Fibroblast of skin of back (primary cell): Measurements from ENCODE around the gene ANO2. TPM values are rescaled to one million over a fixed set of nuclear protein-coding genes. Genes with fewer than 3 reads are reported as not detected.

Experiments
- DNase-seq: peaks from one replicate; pipeline ENCODE4 v3.0.0-alpha.2; 2013
- polyA plus RNA-seq, 2 experiments: library from polyadenylated mRNA; unstranded; fragments of 120-200 nt; gene quantifications; one replicate each; pipeline ENCODE4 v1.2.1, GENCODE V29; 2013; ENCODE audit not compliant: insufficient read length in 2 of 2

Gene ANO2
- polyA plus RNA-seq (2013, experiment 1 of 2; ENCODE audit: insufficient read length): 0.65 TPM
- 0.29 TPM for polyA plus RNA-seq (2013, experiment 2 of 2; ENCODE audit: insufficient read length)

GRCh38 chr12:5945071-5946008, at the start of gene ANO2:
TSS of gene ANO2 (minus strand) at chr12:5945259. CDS start at chr12:5945217, 42 bp downstream.
- DNase-seq: peak; percentile 37

- no peak for DNase-seq
These were observed 44.6 kb upstream of the ANO2 start for GRCh38 chr12:5989621-5990020.

DNA sequence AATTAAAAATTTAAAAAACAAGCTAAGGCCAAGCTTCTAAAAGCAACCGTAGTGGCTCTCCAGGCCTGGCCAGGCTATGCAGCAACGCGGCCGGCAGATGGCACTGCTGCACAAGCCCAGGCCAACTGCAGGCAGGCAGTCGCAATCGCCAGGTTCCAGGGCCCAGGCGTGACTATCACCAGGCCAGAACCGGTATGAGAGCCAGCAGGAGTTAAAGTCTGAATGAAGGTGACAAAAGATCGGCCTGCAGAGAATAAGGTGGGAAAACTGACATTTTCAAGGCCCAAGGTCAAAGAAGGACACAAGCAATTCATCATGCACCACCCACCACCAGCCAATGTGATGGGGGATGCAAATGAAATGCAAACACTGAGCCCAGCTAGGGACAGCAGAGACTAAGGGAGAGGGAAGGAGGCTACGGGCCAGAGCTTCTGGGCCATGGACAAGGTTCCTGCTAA, 43.6 kb upstream of the ANO2 start:
- DNase-seq: peak; percentile 62

GRCh38 chr12:5988088-5988487, 43.0 kb upstream of the ANO2 start:
- DNase-seq: no peak

DNA sequence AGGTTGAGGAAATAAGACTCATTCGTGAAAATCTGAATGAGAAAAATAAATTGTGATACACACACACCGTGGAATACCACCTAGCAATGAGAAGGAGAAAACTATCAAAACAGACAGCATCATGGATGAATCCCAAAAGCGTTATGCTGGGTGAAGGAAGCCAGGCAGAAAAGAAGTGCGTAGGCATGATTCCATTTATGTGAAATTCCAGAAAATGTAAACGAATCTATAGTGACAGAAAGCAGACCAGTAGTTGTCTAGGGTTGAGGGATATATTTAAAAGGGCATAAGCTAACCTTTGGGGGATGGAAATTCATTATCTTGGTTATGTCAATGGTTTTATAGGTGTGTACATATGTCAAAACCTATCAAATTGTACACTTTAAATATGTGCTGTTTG, 42.5 kb upstream of the ANO2 start:
- no peak for DNase-seq

DNA sequence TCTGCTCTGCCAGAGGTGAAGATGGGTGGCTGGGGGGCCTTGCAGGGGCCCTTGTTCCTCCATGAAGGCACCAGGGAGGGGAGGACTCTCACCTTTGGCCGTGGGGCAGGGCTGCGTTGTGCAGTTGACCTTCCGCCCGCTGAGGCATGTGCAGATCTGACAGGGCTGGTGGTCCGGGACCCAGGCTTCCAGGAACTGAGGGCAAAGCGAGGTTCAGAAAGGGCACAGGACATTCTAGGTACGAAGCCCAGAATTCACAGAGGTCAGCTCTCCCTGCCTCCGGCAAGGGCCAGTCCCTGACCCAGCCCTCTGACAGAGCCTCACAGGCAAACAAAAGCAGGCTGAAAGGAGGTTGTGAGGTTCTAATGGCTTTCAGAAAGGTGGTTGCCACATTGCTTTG, 40.4 kb upstream of the ANO2 start:
- DNase-seq: no peak

DNA sequence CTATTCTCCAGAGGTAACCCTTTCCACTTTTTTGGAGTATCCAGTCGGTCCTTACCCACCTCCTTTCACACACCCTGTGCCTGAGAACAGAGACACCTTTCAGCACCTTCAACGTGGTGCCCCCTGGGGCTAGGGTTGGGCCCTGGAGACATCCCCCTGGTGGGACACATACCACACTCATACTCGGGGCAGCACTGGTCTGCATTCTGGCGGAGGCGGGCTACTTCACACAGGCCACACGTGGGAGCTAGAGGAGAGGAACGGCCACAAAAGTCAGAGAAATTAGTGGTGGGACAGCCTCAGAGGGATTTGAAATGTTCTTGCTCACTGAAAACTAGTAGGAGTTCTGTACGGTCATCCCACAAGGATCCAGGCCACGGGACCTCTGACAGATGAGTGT, 39.8 kb upstream of the ANO2 start:
- no peak for DNase-seq

DNA sequence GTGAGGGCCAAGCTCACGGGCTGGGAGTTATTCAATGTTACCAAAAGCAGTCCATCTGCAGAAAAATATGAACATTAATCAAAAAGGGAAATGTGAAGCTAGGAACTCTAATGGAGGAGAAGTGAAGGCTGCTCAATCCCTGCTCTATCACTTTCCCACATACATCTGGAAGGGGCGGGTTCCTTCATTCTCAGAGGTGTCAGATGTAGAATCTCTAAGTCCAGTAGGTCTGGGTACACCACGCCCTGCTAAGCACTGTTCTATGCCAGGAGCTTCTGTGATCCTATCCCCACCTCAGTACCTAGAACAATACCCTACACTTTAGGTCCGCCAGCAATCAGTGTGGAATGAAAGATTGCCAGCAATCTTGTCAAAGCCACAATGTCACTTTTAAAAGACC, 37.0 kb upstream of the ANO2 start:
- no peak for DNase-seq

- no peak for DNase-seq
These were observed 32.5 kb upstream of the ANO2 start for GRCh38 chr12:5977556-5977955.

DNA sequence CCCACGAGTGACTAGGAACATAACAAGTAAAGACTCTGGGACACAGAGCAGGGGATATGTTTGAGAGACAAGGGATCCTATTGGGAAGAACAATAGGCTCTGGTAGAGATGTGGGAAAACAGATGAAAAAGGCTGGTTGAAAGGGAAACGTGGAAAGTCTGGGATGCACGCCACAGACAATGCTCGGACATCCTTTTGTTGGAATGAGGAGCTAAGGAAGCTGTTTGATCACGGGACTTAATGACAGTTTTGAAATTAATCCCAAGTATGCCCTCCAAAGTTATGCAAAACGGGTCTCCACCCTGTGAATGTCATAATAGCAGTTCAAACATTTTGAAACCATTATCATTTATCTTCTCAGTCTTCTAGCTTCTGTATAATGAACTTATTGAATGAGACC, 31.7 kb upstream of the ANO2 start:
- DNase-seq: no peak

DNA sequence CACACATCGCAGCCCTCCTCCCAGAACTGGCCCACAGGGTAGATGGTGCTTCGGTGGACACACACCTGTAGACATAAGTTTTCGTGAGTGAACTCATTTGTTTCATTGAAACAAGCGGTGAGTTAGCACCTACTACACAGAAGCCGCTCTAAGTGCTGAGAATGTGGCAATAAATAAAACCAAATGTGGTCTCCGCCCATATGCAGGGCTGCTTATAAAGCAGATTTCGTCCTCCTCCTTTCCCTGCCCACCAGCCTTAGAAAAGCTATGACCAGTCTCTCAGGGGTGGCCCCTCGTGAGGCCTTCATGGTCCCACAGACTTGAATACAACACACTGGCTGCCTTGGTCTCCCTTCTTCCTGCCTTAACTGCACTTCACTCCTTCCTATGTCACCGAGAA, 31.1 kb upstream of the ANO2 start:
- DNase-seq: no peak

GRCh38 chr12:5973461-5974115, 28.5 kb upstream of the ANO2 start:
- DNase-seq: no peak

- no peak for DNase-seq
These were observed 27.3 kb upstream of the ANO2 start for GRCh38 chr12:5972387-5972786.

DNA sequence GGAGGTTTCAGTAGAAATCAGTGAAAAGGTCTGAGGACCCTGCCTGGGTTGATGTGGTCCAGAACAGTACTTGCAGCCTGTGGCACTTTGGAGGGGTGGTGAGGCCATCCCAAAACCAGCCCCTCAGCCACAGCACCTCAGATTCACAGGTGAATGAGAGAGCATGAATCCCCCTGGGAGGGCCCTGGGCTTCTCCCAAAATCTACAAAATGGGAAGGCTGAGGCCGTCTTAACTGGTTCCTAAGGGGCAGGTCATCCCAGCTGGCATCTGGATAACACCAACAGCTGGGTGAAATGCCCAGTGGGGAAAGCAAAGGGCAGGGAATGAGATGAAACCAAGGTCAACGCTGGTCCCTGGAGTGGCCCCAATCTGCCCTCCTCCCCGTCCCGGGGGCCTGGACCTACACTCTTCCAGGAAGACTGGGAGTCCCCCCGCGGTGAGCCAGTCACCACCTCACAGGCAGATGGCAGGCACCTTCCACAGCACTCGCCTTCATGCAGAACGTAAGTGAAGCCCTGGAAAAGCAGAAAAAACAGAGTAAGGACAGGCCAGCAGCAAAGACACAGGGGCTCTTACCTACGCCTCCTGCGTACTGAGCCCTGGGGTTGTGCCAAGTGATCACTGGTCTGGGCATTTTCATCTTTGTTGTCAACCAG, 26.3 kb upstream of the ANO2 start:
- no peak for DNase-seq

DNA sequence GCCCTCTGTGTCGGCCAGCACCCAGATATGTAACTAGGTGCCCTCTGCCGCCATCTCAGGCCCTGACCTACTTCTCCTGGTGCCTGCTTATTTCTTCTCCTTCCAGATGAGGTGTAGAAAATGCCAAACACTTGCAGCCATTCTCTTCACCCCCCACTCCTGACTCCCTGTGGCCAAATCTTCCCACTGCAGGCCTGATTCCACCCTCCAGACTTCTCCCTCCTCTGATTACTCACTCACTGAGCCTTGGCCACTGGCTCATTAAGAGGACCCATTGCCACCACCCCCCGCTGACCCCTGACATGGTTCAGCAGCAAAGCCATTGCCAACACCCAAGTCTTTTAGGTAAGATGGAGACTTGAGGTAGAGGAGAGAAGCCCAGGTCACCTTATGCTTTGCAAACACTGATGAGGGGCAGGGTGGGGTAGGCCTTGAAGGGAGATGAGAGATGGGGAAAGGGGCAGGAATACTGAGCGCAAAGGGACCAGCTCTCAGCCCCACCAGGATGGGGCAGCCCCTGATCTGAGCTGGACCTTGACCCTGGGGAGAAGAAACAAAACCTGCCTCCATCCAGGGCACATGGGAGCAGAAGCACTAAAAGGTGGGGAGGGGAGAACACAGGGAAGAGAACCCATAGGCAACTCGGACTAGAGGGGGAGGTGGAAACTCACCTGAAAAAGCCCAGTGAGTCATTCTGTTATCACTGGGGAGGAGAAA, 25.1 kb upstream of the ANO2 start:
- DNase-seq: no peak

GRCh38 chr12:5969156-5969973, 24.3 kb upstream of the ANO2 start:
- DNase-seq: no peak

- DNase-seq: no peak
These were observed 22.8 kb upstream of the ANO2 start for GRCh38 chr12:5967645-5968415.

GRCh38 chr12:5966486-5967095, 21.5 kb upstream of the ANO2 start:
- no peak for DNase-seq

GRCh38 chr12:5965950-5966383, 20.9 kb upstream of the ANO2 start:
- DNase-seq: peak; percentile 50
